ENCODE results near the gene SLC23A2.
A peak's percentile ranks its signal among the peaks of the same experiment; 100 is the strongest.

SLC23A2 gene

GRCh38 chr20:4820806-4821518, 180.3 kb downstream of the SLC23A2 start:
- TF ChIP-seq PPARA (CRISPR knock-in tag; IDR thresholded peaks at IDR 0.05; ENCODE audit: borderline replicate concordance) = no peak
- TF ChIP-seq CREB5 (CRISPR knock-in tag; IDR thresholded peaks at IDR 0.05; ENCODE audit: low read depth) = no peak
- no peak for TF ChIP-seq CSRNP3 (CRISPR knock-in tag; IDR thresholded peaks at IDR 0.05)
- no peak for TF ChIP-seq ISL1 (CRISPR knock-in tag; IDR thresholded peaks at IDR 0.05)
- no peak for TF ChIP-seq ZNF565 (CRISPR knock-in tag; conservative IDR thresholded peaks at IDR 0.05; ENCODE audit: low read depth)
- TF ChIP-seq CSDC2 (CRISPR knock-in tag; IDR thresholded peaks at IDR 0.05) = no peak
- TF ChIP-seq GLIS3 (CRISPR knock-in tag; IDR thresholded peaks at IDR 0.05) = no peak
- TF ChIP-seq PATZ1 (CRISPR knock-in tag; IDR thresholded peaks at IDR 0.05; ENCODE audit: borderline replicate concordance) = no peak
- TF ChIP-seq ESRRG (CRISPR knock-in tag; IDR thresholded peaks at IDR 0.05) = no peak
- no peak for TF ChIP-seq ZFP30 (CRISPR knock-in tag; IDR thresholded peaks at IDR 0.05)
- TF ChIP-seq RARB (CRISPR knock-in tag; IDR thresholded peaks at IDR 0.05) = no peak
- no peak for TF ChIP-seq TCF4 (CRISPR knock-in tag; IDR thresholded peaks at IDR 0.05; ENCODE audit: borderline replicate concordance)
- no peak for TF ChIP-seq ZNF70 (CRISPR knock-in tag; IDR thresholded peaks at IDR 0.05)
- peak; percentile 56 for ATAC-seq

- ATAC-seq = no peak
- no peak for TF ChIP-seq CREB5 (CRISPR knock-in tag; IDR thresholded peaks at IDR 0.05; ENCODE audit: low read depth)
- TF ChIP-seq ZFP30 (CRISPR knock-in tag; IDR thresholded peaks at IDR 0.05) = no peak
- no peak for TF ChIP-seq ISL1 (CRISPR knock-in tag; IDR thresholded peaks at IDR 0.05)
Observed at GRCh38 chr20:4819901-4820300, 181.4 kb downstream of the SLC23A2 start.

GRCh38 chr20:4817230-4817671, 184.1 kb downstream of the SLC23A2 start:
- no peak for TF ChIP-seq RARB (CRISPR knock-in tag; IDR thresholded peaks at IDR 0.05)
- no peak for ATAC-seq

GRCh38 chr20:4815628-4816027, 185.7 kb downstream of the SLC23A2 start:
- TF ChIP-seq BACH2 (CRISPR knock-in tag; IDR thresholded peaks at IDR 0.05; ENCODE audit: borderline replicate concordance) = no peak
- TF ChIP-seq ARNTL (CRISPR knock-in tag; IDR thresholded peaks at IDR 0.05; ENCODE audit: borderline replicate concordance, low read depth) = no peak
- TF ChIP-seq ZNF8 (CRISPR knock-in tag; IDR thresholded peaks at IDR 0.05) = no peak
- TF ChIP-seq TOX (CRISPR knock-in tag; IDR thresholded peaks at IDR 0.05; ENCODE audit: borderline replicate concordance) = no peak
- TF ChIP-seq ISL1 (CRISPR knock-in tag; IDR thresholded peaks at IDR 0.05) = no peak
- no peak for TF ChIP-seq ZFP3 (CRISPR knock-in tag; IDR thresholded peaks at IDR 0.05)
- no peak for TF ChIP-seq TCF4 (CRISPR knock-in tag; IDR thresholded peaks at IDR 0.05; ENCODE audit: borderline replicate concordance)
- no peak for TF ChIP-seq ZFP30 (CRISPR knock-in tag; IDR thresholded peaks at IDR 0.05)
- no peak for TF ChIP-seq ZC3H10 (CRISPR knock-in tag; IDR thresholded peaks at IDR 0.05)
- TF ChIP-seq SNAI2 (CRISPR knock-in tag; IDR thresholded peaks at IDR 0.05) = no peak
- TF ChIP-seq OSR1 (CRISPR knock-in tag; IDR thresholded peaks at IDR 0.05) = no peak
- no peak for ATAC-seq

DNA sequence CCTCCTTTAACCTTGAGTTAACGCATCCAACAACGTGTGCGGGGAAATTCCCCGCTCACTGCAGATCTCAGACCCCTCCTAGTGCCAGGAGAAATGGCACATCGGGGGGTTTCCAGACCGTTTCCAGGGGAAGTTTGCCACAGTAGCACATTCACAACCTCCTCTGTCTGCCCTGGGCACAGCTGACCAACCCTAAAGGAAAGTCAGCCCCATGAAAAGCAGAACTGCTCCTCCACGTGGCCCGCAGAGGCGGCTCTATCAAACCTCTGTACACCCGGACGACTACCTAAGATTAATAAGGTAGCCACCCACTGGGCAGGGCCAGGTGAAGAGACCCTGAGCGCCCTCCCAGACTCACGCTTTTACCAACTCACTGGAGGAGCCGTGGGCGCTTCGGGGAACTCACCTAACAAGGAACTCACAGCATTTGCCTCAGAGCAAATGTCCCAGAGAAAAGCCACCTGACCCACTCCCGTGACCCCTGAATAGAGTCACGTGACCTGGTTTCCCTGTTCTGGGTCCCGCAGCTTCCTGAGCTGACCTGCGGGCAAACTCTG, 186.5 kb downstream of the SLC23A2 start:
- TF ChIP-seq GLIS3 (CRISPR knock-in tag; IDR thresholded peaks at IDR 0.05) = no peak
- no peak for ATAC-seq

Data from SK-N-SH treated with all-trans-retinoic acid at 6 μM for 48 hours (cell line).